Measurements from ENCODE around the gene UIMC1. TPM values are rescaled to one million over a fixed set of nuclear protein-coding genes. Genes with fewer than 3 reads are reported as not detected.
"Not testable (repeated sequence)": the region's sequence is repeated elsewhere in the genome, so short reads cannot be mapped to it uniquely, and the experiment has no call there.

Gene UIMC1
- polyA plus RNA-seq, 2 donors = 14.0 to 16.3 TPM

GRCh38 chr5:176996780-176997179 lies 9.8 kb downstream of the UIMC1 start:
- Histone ChIP-seq H3K27ac (ENCODE audit: low read depth in 2 of 2, low read length in 1 of 2) (no peak overlapping the region), H3K4me3 (ENCODE audit: low read depth in 1 of 2, low read length in 2 of 2) (no peak overlapping the region), H3K4me1 (ENCODE audit: control insufficient read depth in 2 of 2, insufficient read depth in 2 of 2, low read length in 1 of 2) (peaks cover 0 to 5% of the 10 kb centered on the region in 2 donors), H3K9me3 (ENCODE audit: control insufficient read depth in 2 of 2, insufficient read depth in 1 of 2, low read depth in 1 of 2, low read length in 1 of 2) (no peaks in the 10 kb centered on the region), H3K36me3 (ENCODE audit: control insufficient read depth in 2 of 2, insufficient read depth in 2 of 2, low read length in 1 of 2) (no peaks in the 10 kb centered on the region), H3K27me3 (ENCODE audit: control insufficient read depth in 1 of 2, insufficient read depth in 2 of 2, low read length in 2 of 2) (no peaks in the 10 kb centered on the region)
- 89 to 92% methylated on average over 5 of the region's 5 CpGs for WGBS, 2 donors

- 43 to 44% methylated on average over 4 of the region's 4 CpGs for WGBS, 2 donors
- Histone ChIP-seq H3K27me3 (ENCODE audit: control insufficient read depth in 1 of 2, insufficient read depth in 2 of 2, low read length in 2 of 2) (no peaks in the 10 kb centered on the region), H3K27ac (ENCODE audit: low read depth in 2 of 2, low read length in 1 of 2) (no peak overlapping the region), H3K36me3 (ENCODE audit: control insufficient read depth in 2 of 2, insufficient read depth in 2 of 2, low read length in 1 of 2) (no peaks in the 10 kb centered on the region), H3K9me3 (ENCODE audit: control insufficient read depth in 2 of 2, insufficient read depth in 1 of 2, low read depth in 1 of 2, low read length in 1 of 2) (no peaks in the 10 kb centered on the region), H3K4me1 (ENCODE audit: control insufficient read depth in 2 of 2, insufficient read depth in 2 of 2, low read length in 1 of 2) (peaks cover 0 to 5% of the 10 kb centered on the region in 2 donors), H3K4me3 (ENCODE audit: low read depth in 1 of 2, low read length in 2 of 2) (no peak overlapping the region)
Observed at GRCh38 chr5:176995896-176996767, 10.4 kb downstream of the UIMC1 start.

GRCh38 chr5:176995122-176995490 lies 11.5 kb downstream of the UIMC1 start:
- Histone ChIP-seq H3K4me3 (ENCODE audit: low read depth in 1 of 2, low read length in 2 of 2) (no peak overlapping the region), H3K27ac (ENCODE audit: low read depth in 2 of 2, low read length in 1 of 2) (peak overlapping the region in 1 of 2 donors; percentile 79), H3K36me3 (ENCODE audit: control insufficient read depth in 2 of 2, insufficient read depth in 2 of 2, low read length in 1 of 2) (no peaks in the 10 kb centered on the region), H3K27me3 (ENCODE audit: control insufficient read depth in 1 of 2, insufficient read depth in 2 of 2, low read length in 2 of 2) (no peaks in the 10 kb centered on the region), H3K4me1 (ENCODE audit: control insufficient read depth in 2 of 2, insufficient read depth in 2 of 2, low read length in 1 of 2) (peaks cover 0 to 5% of the 10 kb centered on the region in 2 donors), H3K9me3 (ENCODE audit: control insufficient read depth in 2 of 2, insufficient read depth in 1 of 2, low read depth in 1 of 2, low read length in 1 of 2) (no peaks in the 10 kb centered on the region)
- WGBS, 2 donors = 90 to 91% methylated on average over 3 of the region's 3 CpGs

- H3K36me3 ChIP-seq (ENCODE audit: control insufficient read depth in 2 of 2, insufficient read depth in 2 of 2, low read length in 1 of 2) = no peaks in the 10 kb centered on the region
- no peaks in the 10 kb centered on the region for H3K9me3 ChIP-seq (ENCODE audit: control insufficient read depth in 2 of 2, insufficient read depth in 1 of 2, low read depth in 1 of 2, low read length in 1 of 2)
- H3K4me3 ChIP-seq (ENCODE audit: low read depth in 1 of 2, low read length in 2 of 2) = no peak overlapping the region
- H3K27ac ChIP-seq (ENCODE audit: low read depth in 2 of 2, low read length in 1 of 2) = peak overlapping the region in 1 of 2 donors; percentile 41
- no peaks in the 10 kb centered on the region for H3K27me3 ChIP-seq (ENCODE audit: control insufficient read depth in 1 of 2, insufficient read depth in 2 of 2, low read length in 2 of 2)
- 80 to 81% methylated on average over 7 of the region's 7 CpGs for WGBS, 2 donors
- H3K4me1 ChIP-seq (ENCODE audit: control insufficient read depth in 2 of 2, insufficient read depth in 2 of 2, low read length in 1 of 2) = peaks cover 0 to 5% of the 10 kb centered on the region in 2 donors
Observed at GRCh38 chr5:176994460-176995121, 12.0 kb downstream of the UIMC1 start.

- not testable (repeated sequence) for H3K4me3 ChIP-seq (ENCODE audit: low read depth in 1 of 2, low read length in 2 of 2); H3K27ac ChIP-seq (ENCODE audit: low read depth in 2 of 2, low read length in 1 of 2); H3K4me1 ChIP-seq (ENCODE audit: control insufficient read depth in 2 of 2, insufficient read depth in 2 of 2, low read length in 1 of 2); H3K27me3 ChIP-seq (ENCODE audit: control insufficient read depth in 1 of 2, insufficient read depth in 2 of 2, low read length in 2 of 2); H3K36me3 ChIP-seq (ENCODE audit: control insufficient read depth in 2 of 2, insufficient read depth in 2 of 2, low read length in 1 of 2); H3K9me3 ChIP-seq (ENCODE audit: control insufficient read depth in 2 of 2, insufficient read depth in 1 of 2, low read depth in 1 of 2, low read length in 1 of 2)
- WGBS, 2 donors = 83 to 86% methylated on average over 3 of the region's 3 CpGs
Observed at GRCh38 chr5:176993081-176993480, 13.5 kb downstream of the UIMC1 start.

GRCh38 chr5:176987583-176987982 lies 19.0 kb downstream of the UIMC1 start:
- no peak overlapping the region for H3K4me3 ChIP-seq (ENCODE audit: low read depth in 1 of 2, low read length in 2 of 2)
- H3K9me3 ChIP-seq (ENCODE audit: control insufficient read depth in 2 of 2, insufficient read depth in 1 of 2, low read depth in 1 of 2, low read length in 1 of 2) = no peaks in the 10 kb centered on the region
- no peak overlapping the region for H3K27ac ChIP-seq (ENCODE audit: low read depth in 2 of 2, low read length in 1 of 2)
- no peaks in the 10 kb centered on the region for H3K36me3 ChIP-seq (ENCODE audit: control insufficient read depth in 2 of 2, insufficient read depth in 2 of 2, low read length in 1 of 2)
- no peaks in the 10 kb centered on the region for H3K4me1 ChIP-seq (ENCODE audit: control insufficient read depth in 2 of 2, insufficient read depth in 2 of 2, low read length in 1 of 2)
- WGBS, 2 donors = 91 to 93% methylated on average over 3 of the region's 3 CpGs
- H3K27me3 ChIP-seq (ENCODE audit: control insufficient read depth in 1 of 2, insufficient read depth in 2 of 2, low read length in 2 of 2) = no peaks in the 10 kb centered on the region

- H3K4me3 ChIP-seq (ENCODE audit: low read depth in 1 of 2, low read length in 2 of 2) = no peak overlapping the region
- WGBS, 2 donors = 95 to 97% methylated on average over 2 of the region's 2 CpGs
- H3K27ac ChIP-seq (ENCODE audit: low read depth in 2 of 2, low read length in 1 of 2) = no peak overlapping the region
- H3K9me3 ChIP-seq (ENCODE audit: control insufficient read depth in 2 of 2, insufficient read depth in 1 of 2, low read depth in 1 of 2, low read length in 1 of 2) = no peaks in the 10 kb centered on the region
- H3K27me3 ChIP-seq (ENCODE audit: control insufficient read depth in 1 of 2, insufficient read depth in 2 of 2, low read length in 2 of 2) = no peaks in the 10 kb centered on the region
- no peaks in the 10 kb centered on the region for H3K4me1 ChIP-seq (ENCODE audit: control insufficient read depth in 2 of 2, insufficient read depth in 2 of 2, low read length in 1 of 2)
- no peaks in the 10 kb centered on the region for H3K36me3 ChIP-seq (ENCODE audit: control insufficient read depth in 2 of 2, insufficient read depth in 2 of 2, low read length in 1 of 2)
Observed at GRCh38 chr5:176986280-176986679, 20.3 kb downstream of the UIMC1 start.

- no peak overlapping the region for H3K4me3 ChIP-seq (ENCODE audit: low read depth in 1 of 2, low read length in 2 of 2)
- WGBS, 2 donors = 79 to 89% methylated on average over 2 of the region's 2 CpGs
Observed at GRCh38 chr5:176985516-176985915, 21.1 kb downstream of the UIMC1 start.

GRCh38 chr5:176984176-176984575 lies 22.4 kb downstream of the UIMC1 start:
- not testable (repeated sequence) for H3K36me3 ChIP-seq (ENCODE audit: control insufficient read depth in 2 of 2, insufficient read depth in 2 of 2, low read length in 1 of 2); H3K9me3 ChIP-seq (ENCODE audit: control insufficient read depth in 2 of 2, insufficient read depth in 1 of 2, low read depth in 1 of 2, low read length in 1 of 2); H3K27ac ChIP-seq (ENCODE audit: low read depth in 2 of 2, low read length in 1 of 2); H3K4me1 ChIP-seq (ENCODE audit: control insufficient read depth in 2 of 2, insufficient read depth in 2 of 2, low read length in 1 of 2); H3K27me3 ChIP-seq (ENCODE audit: control insufficient read depth in 1 of 2, insufficient read depth in 2 of 2, low read length in 2 of 2); H3K4me3 ChIP-seq (ENCODE audit: low read depth in 1 of 2, low read length in 2 of 2)
- WGBS, 2 donors = 98 to 99% methylated on average over 26 to 28 of the region's 28 CpGs

More at GRCh38 chr5:176985516-176985915, 21.1 kb downstream of the UIMC1 start:
- Histone ChIP-seq H3K9me3 (ENCODE audit: control insufficient read depth in 2 of 2, insufficient read depth in 1 of 2, low read depth in 1 of 2, low read length in 1 of 2) (no peaks in the 10 kb centered on the region), H3K27ac (ENCODE audit: low read depth in 2 of 2, low read length in 1 of 2) (no peak overlapping the region), H3K27me3 (ENCODE audit: control insufficient read depth in 1 of 2, insufficient read depth in 2 of 2, low read length in 2 of 2) (no peaks in the 10 kb centered on the region), H3K4me1 (ENCODE audit: control insufficient read depth in 2 of 2, insufficient read depth in 2 of 2, low read length in 1 of 2) (no peaks in the 10 kb centered on the region), H3K36me3 (ENCODE audit: control insufficient read depth in 2 of 2, insufficient read depth in 2 of 2, low read length in 1 of 2) (no peaks in the 10 kb centered on the region)

Measured in esophagus (tissue), 2 donors.